ENCODE data around the gene SPATS2. TPM values are rescaled to one million over a fixed set of nuclear protein-coding genes. Genes with fewer than 3 reads are reported as not detected.
A peak's percentile ranks its signal among the peaks of the same experiment; 100 is the strongest.

The SPATS2 gene
- total RNA-seq, 4 donors from 2014 or later, result 24.7 to 37.8 (median 30.1) TPM

DNA sequence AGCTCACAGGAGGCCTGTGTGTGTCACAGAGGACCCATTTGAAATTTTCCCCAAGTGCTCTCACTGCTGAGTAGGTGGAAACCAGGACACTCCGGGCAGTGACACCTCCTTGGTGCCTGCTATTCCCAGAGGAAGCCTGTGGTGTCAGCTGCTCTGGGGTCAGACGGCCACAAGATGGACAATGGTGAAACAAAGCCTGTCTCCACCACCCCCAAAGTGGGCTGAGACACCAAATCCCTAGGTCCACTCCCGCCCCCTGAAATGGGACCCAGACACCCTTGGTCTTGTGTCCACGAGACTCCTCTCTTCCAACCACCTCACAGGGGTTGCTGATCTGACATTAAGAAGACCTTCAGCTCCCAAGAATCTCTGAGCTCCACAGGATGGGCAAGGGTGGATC lies 178.6 kb downstream of the SPATS2 start:
- Histone ChIP-seq H3K9me3 (no peaks in the 10 kb centered on the region), H3K27ac (no peak overlapping the region), H3K4me1 (peaks cover 12 to 13% of the 10 kb centered on the region in 2 donors), H3K27me3 (no peaks in the 10 kb centered on the region), H3K36me3 (no peaks in the 10 kb centered on the region), H3K4me3 (replicated peaks in 1 of 3) (no peak overlapping the region)
- WGBS, 2 donors, result 75 to 91% methylated on average over 3 to 4 of the region's 4 CpGs
- intact Hi-C loops (cut with DNase I), result no loop called here
- DNase-seq, result no peak
- no peak for TF ChIP-seq POLR2A (IDR thresholded peaks at IDR 0.05)
- TF ChIP-seq, protein P1, sequence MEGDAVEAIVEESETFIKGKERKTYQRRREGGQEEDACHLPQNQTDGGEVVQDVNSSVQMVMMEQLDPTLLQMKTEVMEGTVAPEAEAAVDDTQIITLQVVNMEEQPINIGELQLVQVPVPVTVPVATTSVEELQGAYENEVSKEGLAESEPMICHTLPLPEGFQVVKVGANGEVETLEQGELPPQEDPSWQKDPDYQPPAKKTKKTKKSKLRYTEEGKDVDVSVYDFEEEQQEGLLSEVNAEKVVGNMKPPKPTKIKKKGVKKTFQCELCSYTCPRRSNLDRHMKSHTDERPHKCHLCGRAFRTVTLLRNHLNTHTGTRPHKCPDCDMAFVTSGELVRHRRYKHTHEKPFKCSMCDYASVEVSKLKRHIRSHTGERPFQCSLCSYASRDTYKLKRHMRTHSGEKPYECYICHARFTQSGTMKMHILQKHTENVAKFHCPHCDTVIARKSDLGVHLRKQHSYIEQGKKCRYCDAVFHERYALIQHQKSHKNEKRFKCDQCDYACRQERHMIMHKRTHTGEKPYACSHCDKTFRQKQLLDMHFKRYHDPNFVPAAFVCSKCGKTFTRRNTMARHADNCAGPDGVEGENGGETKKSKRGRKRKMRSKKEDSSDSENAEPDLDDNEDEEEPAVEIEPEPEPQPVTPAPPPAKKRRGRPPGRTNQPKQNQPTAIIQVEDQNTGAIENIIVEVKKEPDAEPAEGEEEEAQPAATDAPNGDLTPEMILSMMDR (IDR thresholded peaks at IDR 0.05), result no peak

DNA sequence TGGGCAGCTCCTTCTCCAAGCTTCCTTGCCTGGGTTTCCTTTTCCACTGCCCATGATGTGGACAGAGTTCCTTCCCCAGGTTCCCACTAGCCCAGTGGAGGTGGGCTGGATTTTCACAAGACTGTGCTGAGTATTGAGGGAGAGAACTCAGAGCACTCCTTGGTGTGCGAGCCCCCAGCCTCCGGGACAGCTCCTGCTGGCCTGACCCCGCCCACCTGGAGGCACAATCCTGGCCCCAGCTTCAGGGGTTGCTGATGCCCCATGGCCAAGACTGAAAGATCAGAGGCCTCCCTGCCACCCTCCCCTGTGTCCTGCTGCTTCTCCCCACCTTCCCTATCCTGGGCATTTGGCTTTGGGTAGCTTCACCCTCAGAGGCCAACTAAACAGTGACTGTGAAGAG lies 179.2 kb downstream of the SPATS2 start:
- WGBS, 2 donors, result 79% methylated on average over 3 of the region's 3 CpGs; no CpG with 5 or more reads in 1 of the 2 donors
- Histone ChIP-seq H3K4me1 (peaks cover 12 to 13% of the 10 kb centered on the region in 2 donors), H3K36me3 (no peaks in the 10 kb centered on the region), H3K27ac (no peak overlapping the region), H3K4me3 (replicated peaks in 1 of 3) (no peak overlapping the region), H3K27me3 (no peaks in the 10 kb centered on the region), H3K9me3 (no peaks in the 10 kb centered on the region)
- intact Hi-C loops (cut with DNase I), result no loop called here
- DNase-seq, result no peak
- TF ChIP-seq POLR2A (IDR thresholded peaks at IDR 0.05), result no peak
- TF ChIP-seq, protein P1 (IDR thresholded peaks at IDR 0.05), result no peak

DNA sequence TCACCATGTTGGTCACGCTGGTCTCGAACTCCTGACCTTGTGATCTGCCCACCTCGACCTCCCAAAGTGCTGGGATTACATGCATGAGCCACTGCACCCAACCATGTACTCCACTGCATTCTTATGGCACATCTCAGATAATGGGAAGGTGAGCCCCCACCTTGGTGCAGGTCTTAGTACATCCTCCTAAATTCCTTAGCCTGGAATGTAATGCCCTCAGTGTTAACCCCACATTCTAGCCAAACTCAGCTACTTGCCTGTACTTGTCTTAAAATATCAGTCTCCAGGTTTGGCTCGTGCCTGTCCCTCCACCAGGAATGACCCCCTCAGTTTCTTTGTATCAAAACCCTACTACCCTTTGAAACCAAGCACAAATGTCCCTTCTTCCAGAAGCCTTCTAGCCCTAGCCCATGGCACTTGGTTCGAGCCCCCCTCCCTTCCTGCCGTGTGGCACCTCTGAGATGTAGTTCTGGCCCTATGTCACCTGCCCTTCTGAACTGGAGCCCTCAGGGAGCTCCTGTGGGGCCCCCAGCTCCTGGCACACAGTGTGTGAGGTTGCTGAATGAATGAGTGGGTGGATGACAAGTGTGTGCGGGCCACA lies 179.9 kb downstream of the SPATS2 start:
- no peak for DNase-seq
- Histone ChIP-seq H3K27me3 (no peaks in the 10 kb centered on the region), H3K9me3 (no peaks in the 10 kb centered on the region), H3K36me3 (no peaks in the 10 kb centered on the region), H3K4me3 (replicated peaks in 1 of 3) (no peak overlapping the region), H3K4me1 (peaks cover 12 to 13% of the 10 kb centered on the region in 2 donors), H3K27ac (no peak overlapping the region)
- 83 to 89% methylated on average over 7 of the region's 7 CpGs for WGBS, 2 donors
- no peak for TF ChIP-seq POLR2A (IDR thresholded peaks at IDR 0.05)
- TF ChIP-seq, protein P1 (IDR thresholded peaks at IDR 0.05), result no peak
- intact Hi-C loops (cut with DNase I), result no loop called here

DNA sequence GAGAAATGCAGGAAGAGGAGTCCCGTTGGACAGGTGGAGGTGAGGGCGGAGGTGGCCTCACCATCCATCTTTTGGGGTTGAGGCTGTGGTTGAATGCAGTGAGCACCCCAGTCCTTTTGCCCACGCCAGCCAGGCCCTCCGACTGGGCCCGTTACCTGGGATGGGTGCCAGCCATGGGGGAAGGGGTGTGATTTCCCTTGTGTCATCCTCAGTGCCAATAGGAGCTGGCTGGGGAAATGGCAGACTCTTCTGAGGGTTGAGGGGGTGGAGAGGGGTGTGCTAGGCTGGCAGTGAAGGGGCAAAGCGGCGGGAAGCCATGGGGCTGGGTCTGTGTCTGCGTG lies 181.2 kb downstream of the SPATS2 start:
- 51 to 64% methylated on average over 8 of the region's 8 CpGs for WGBS, 2 donors
- DNase-seq, result no peak
- intact Hi-C loops (cut with DNase I), result no loop called here

More for the DNA sequence above, 181.2 kb downstream of the SPATS2 start:
- Histone ChIP-seq H3K9me3 (no peaks in the 10 kb centered on the region), H3K4me1 (peaks cover 12 to 13% of the 10 kb centered on the region in 2 donors), H3K27ac (no peak overlapping the region), H3K27me3 (no peaks in the 10 kb centered on the region), H3K4me3 (replicated peaks in 1 of 3) (peak overlapping the region in 1 of 3 donors; percentile 16), H3K36me3 (no peaks in the 10 kb centered on the region)
- TF ChIP-seq, protein P1 (IDR thresholded peaks at IDR 0.05), result no peak
- TF ChIP-seq POLR2A (IDR thresholded peaks at IDR 0.05), result no peak

Measured in thyroid gland (tissue), 4 donors.